HEK293 (cell line): Measurements from ENCODE around the gene HSD17B12.

Source experiments
- YY1 ChIP-seq: fragments of 450-650 bp; formaldehyde crosslinking; IDR thresholded peaks from 2 replicates; pipeline ENCODE4 v1.5.1; 2018; ENCODE audit warnings: missing biosample characterization, missing genetic modification characterization
- ZNF211 ChIP-seq: fragments of 450-650 bp; formaldehyde crosslinking; IDR thresholded peaks from 2 replicates; pipeline ENCODE4 v1.5.1; 2016; ENCODE audit warnings: low read depth, missing biosample characterization, missing genetic modification characterization
- ZNF214 ChIP-seq: fragments of 450-650 bp; formaldehyde crosslinking; IDR thresholded peaks from 2 replicates; pipeline ENCODE4 v1.5.1; 2017; ENCODE audit warnings: missing biosample characterization, mild to moderate bottlenecking, missing genetic modification characterization, borderline replicate concordance
- ZNF510 ChIP-seq: fragments of 450-650 bp; formaldehyde crosslinking; IDR thresholded peaks from 2 replicates; pipeline ENCODE4 v1.5.1; 2018; ENCODE audit warnings: mild to moderate bottlenecking, missing genetic modification characterization, missing biosample characterization; ENCODE audit not compliant: insufficient replicate concordance
- ZNF629 ChIP-seq: fragments of 450-650 bp; formaldehyde crosslinking; IDR thresholded peaks from 2 replicates; pipeline ENCODE4 v1.5.1; 2017; ENCODE audit warnings: missing biosample characterization, missing genetic modification characterization
- TF ChIP-seq, protein P1 (sequence below): fragments of 450-650 bp; formaldehyde crosslinking; IDR thresholded peaks from 2 replicates; pipeline ENCODE4 v1.5.1; 2016; ENCODE audit warnings: missing biosample characterization, missing genetic modification characterization

DNA sequence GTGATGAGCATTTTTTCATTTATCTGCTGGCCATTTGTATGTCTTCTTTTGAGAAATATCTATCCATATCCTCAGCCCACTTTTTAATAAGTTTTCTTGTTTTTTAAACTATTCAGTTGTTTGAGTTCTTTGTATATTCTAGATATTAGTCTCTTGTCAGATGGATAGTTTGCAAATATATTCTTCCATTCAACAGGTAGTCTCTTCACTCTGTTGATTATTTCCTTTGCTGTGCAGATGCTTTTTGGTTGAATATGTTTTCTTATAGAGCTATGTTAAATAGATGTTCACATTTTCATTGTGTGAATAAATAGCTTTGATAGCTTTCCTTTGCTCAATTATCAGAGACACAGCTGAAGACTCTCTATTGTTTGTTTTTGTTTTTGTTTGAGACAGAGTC is 131.9 kb downstream of the HSD17B12 start:
- TF ChIP-seq, protein P1, sequence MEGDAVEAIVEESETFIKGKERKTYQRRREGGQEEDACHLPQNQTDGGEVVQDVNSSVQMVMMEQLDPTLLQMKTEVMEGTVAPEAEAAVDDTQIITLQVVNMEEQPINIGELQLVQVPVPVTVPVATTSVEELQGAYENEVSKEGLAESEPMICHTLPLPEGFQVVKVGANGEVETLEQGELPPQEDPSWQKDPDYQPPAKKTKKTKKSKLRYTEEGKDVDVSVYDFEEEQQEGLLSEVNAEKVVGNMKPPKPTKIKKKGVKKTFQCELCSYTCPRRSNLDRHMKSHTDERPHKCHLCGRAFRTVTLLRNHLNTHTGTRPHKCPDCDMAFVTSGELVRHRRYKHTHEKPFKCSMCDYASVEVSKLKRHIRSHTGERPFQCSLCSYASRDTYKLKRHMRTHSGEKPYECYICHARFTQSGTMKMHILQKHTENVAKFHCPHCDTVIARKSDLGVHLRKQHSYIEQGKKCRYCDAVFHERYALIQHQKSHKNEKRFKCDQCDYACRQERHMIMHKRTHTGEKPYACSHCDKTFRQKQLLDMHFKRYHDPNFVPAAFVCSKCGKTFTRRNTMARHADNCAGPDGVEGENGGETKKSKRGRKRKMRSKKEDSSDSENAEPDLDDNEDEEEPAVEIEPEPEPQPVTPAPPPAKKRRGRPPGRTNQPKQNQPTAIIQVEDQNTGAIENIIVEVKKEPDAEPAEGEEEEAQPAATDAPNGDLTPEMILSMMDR: no peak
- no peak for TF ChIP-seq YY1 (tag by site-specific recombination)
- no peak for TF ChIP-seq ZNF510
- TF ChIP-seq ZNF629: no peak
- no peak for TF ChIP-seq ZNF211 (tag by site-specific recombination)
- TF ChIP-seq ZNF214: no peak
